Esophagus muscularis mucosa (tissue), 3 donors: ENCODE results near the gene SNAP47.

Source experiments
- CTCF ChIP-seq, 3 experiments: fragments of 200-600 bp in 2 of 3; fragments of 450-650 bp in 1 of 3; sonication (generic) in 2 of 3; IDR thresholded peaks; one replicate each; pipeline ENCODE4 v1.5.1; 2017 to 2019; ENCODE audit warnings: antibody characterized with exemption in 3 of 3, mild to moderate bottlenecking in 2 of 3, moderate library complexity in 1 of 3
- POLR2A ChIP-seq: fragments of 450-650 bp; IDR thresholded peaks from one replicate; pipeline ENCODE4 v1.6.1; 2017; ENCODE audit warnings: antibody characterized with exemption, moderate library complexity, mild to moderate bottlenecking, low read depth

- no peak for TF ChIP-seq CTCF (IDR thresholded peaks at IDR 0.05)
- no peak for TF ChIP-seq POLR2A
Measured at GRCh38 chr1:227782226-227782625, 47.0 kb downstream of the SNAP47 start.
